ENCODE data around the gene SDK1.

DNA sequence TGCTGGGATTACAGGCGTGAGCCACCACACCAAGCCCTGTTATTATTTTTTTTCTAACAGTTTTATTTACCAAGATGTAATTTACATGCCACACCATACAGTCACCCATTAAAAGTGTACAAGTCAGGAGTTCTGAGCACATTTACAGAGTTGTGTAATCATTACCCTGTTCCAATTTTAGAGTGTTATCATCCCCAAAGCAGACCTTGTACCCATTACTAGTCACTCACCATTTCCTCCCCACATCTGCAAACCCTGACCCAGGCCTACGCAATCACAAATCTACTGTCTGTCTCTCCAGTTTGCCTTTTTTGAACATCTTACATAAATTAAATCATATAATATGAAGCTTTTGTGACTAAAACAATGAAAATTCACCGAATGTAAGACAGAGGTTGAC is 978.2 kb downstream of the SDK1 start:
- TF ChIP-seq POLR2A (IDR thresholded peaks at IDR 0.05) (no peak), CTCF (IDR thresholded peaks at IDR 0.05) (no peak)
